ENCODE data around the gene RSRC1.

DNA sequence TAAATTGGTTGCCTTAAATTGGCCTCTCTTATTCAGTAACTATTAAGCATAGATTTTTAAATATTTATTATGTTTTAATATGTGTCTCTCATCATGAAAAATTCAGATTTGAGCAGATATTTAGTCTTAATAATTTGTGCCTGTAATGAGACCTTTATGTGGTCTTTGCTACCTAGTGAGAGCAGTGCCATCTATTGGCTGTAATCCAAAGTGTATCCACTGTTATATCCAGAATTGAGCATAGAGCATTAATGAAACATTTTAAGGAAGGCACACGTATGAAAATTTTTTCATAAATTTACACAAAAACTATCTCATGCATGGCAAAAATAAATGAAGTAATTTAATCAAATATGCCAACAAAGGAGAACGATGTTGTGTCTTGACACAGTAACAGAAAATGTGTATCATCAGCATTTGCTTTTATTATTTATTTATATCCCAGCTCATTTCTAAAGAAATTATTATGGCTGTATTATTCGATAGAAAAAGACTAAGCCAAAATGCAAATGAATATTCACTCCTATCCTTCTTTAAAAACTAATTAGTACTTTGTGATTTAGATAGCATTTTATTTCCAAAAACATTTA lies 203.5 kb downstream of the RSRC1 start:
- TF ChIP-seq, protein P1, sequence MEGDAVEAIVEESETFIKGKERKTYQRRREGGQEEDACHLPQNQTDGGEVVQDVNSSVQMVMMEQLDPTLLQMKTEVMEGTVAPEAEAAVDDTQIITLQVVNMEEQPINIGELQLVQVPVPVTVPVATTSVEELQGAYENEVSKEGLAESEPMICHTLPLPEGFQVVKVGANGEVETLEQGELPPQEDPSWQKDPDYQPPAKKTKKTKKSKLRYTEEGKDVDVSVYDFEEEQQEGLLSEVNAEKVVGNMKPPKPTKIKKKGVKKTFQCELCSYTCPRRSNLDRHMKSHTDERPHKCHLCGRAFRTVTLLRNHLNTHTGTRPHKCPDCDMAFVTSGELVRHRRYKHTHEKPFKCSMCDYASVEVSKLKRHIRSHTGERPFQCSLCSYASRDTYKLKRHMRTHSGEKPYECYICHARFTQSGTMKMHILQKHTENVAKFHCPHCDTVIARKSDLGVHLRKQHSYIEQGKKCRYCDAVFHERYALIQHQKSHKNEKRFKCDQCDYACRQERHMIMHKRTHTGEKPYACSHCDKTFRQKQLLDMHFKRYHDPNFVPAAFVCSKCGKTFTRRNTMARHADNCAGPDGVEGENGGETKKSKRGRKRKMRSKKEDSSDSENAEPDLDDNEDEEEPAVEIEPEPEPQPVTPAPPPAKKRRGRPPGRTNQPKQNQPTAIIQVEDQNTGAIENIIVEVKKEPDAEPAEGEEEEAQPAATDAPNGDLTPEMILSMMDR (IDR thresholded peaks at IDR 0.05): no peak
- TF ChIP-seq POLR2A (IDR thresholded peaks at IDR 0.05) (no peak), POLR2AphosphoS5 (IDR thresholded peaks at IDR 0.05; ENCODE audit: insufficient read depth in 1 of 2, low read depth in 1 of 2) (no peak)
